ENCODE measurements around the gene CDKN2D.

DNA sequence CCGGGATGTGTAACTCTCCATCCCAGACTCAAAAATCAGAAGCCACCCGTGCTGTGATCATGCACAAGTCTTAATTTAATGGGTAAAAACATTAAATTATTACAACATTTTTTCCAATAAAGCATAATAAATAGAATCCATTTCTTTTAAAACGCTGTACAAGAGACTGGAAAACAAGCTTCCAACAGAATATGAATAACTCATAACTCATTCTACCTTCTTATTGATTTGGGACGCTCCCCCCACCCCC is 2.4 kb downstream of the CDKN2D start:
- TF ChIP-seq, protein P1, sequence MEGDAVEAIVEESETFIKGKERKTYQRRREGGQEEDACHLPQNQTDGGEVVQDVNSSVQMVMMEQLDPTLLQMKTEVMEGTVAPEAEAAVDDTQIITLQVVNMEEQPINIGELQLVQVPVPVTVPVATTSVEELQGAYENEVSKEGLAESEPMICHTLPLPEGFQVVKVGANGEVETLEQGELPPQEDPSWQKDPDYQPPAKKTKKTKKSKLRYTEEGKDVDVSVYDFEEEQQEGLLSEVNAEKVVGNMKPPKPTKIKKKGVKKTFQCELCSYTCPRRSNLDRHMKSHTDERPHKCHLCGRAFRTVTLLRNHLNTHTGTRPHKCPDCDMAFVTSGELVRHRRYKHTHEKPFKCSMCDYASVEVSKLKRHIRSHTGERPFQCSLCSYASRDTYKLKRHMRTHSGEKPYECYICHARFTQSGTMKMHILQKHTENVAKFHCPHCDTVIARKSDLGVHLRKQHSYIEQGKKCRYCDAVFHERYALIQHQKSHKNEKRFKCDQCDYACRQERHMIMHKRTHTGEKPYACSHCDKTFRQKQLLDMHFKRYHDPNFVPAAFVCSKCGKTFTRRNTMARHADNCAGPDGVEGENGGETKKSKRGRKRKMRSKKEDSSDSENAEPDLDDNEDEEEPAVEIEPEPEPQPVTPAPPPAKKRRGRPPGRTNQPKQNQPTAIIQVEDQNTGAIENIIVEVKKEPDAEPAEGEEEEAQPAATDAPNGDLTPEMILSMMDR (IDR thresholded peaks at IDR 0.05) = no peak
- TF ChIP-seq POLR2A (IDR thresholded peaks at IDR 0.05; ENCODE audit: low read depth) = no peak
- TF ChIP-seq EP300 (IDR thresholded peaks at IDR 0.05) = no peak
- no peak for TF ChIP-seq POLR2AphosphoS5 (IDR thresholded peaks at IDR 0.05)
